SH-SY5Y (cell line): ENCODE measurements around the gene SLC13A3.

Experiments
- GATA2 ChIP-seq: IDR thresholded peaks from 2 replicates; pipeline ENCODE4 v1.6.1; 2011; ENCODE audit warnings: mild to moderate bottlenecking, low read depth, low read length
- GATA3 ChIP-seq: IDR thresholded peaks from 2 replicates; pipeline ENCODE4 v1.6.1; 2011; ENCODE audit warnings: low read depth, mild to moderate bottlenecking, low read length, moderate library complexity

DNA sequence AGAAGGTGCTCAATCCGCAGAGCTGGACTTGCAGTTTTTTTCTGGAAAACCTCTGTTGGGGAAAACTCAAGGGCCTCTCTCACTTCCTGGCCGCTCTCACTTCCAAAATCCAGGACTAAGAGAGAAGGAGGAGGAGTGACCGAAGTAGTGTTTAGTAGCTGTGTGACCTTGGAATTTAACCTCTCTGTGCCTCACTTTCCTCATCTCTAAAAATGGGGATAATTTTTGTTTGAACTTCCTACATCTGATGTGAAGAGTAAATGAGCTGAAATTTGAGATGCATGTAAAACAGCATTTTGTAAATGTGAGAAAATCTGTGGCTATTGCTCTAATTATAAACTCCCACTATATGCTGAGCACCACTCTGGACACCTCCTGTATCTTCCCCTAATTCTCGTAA lies 5.1 kb downstream of the SLC13A3 start:
- TF ChIP-seq GATA2 (no peak), GATA3 (no peak)
